Measurements from ENCODE around the gene TRAK2. TPM values are rescaled to one million over a fixed set of nuclear protein-coding genes. Genes with fewer than 3 reads are reported as not detected.

The TRAK2 gene, protein sequence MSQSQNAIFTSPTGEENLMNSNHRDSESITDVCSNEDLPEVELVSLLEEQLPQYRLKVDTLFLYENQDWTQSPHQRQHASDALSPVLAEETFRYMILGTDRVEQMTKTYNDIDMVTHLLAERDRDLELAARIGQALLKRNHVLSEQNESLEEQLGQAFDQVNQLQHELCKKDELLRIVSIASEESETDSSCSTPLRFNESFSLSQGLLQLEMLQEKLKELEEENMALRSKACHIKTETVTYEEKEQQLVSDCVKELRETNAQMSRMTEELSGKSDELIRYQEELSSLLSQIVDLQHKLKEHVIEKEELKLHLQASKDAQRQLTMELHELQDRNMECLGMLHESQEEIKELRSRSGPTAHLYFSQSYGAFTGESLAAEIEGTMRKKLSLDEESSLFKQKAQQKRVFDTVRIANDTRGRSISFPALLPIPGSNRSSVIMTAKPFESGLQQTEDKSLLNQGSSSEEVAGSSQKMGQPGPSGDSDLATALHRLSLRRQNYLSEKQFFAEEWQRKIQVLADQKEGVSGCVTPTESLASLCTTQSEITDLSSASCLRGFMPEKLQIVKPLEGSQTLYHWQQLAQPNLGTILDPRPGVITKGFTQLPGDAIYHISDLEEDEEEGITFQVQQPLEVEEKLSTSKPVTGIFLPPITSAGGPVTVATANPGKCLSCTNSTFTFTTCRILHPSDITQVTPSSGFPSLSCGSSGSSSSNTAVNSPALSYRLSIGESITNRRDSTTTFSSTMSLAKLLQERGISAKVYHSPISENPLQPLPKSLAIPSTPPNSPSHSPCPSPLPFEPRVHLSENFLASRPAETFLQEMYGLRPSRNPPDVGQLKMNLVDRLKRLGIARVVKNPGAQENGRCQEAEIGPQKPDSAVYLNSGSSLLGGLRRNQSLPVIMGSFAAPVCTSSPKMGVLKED
- 97.0 and 98.3 TPM in 2 replicates for total RNA-seq

DNA sequence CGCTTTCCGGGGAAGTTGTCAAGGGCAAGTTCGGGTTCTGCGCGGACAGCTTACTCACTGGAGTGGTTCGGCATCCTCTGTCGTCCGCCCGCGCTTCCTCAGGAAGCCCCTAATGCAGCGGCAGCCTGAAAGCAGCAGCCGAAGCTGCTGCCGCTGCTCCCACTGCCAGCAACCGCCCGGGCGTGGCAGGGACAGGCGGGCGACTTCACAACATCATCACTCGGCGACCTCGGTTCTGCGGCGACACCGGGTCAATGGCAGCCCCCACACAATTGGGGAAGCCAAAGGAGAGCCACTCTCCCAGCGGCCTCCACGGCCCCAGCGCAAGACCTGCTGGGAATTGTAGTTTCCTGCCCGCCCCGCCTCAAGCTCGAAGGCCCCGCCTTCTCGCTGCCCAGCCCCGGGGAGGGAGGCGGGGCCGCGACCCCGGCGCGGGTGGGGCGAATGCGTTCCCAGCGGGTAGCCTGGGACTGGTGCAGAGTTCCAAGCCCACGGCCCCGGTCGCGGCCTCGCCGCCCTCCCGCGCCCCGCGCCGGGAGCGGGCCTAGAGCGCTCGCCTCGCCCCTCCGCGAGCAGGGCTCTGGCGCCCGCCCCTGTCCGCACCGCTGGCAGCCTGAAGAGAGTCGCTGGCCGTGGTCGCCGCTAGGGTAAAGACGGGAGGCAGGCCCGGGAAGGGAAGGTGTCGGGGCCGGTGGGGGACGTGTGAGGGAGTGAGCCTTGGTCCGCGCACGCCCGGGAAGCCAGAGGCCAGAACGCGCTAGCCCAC, at the start of gene TRAK2, which contains the start of gene STRADB:
Gene TRAK2, minus strand, starts transcription at position 167 of the 766 bp plus-strand sequence. CDS start 30,951 bp downstream, outside the sequence.
Gene STRADB, plus strand, starts transcription at position 449 of the 766 bp plus-strand sequence. CDS start 3,101 bp downstream, outside the sequence.

DNA sequence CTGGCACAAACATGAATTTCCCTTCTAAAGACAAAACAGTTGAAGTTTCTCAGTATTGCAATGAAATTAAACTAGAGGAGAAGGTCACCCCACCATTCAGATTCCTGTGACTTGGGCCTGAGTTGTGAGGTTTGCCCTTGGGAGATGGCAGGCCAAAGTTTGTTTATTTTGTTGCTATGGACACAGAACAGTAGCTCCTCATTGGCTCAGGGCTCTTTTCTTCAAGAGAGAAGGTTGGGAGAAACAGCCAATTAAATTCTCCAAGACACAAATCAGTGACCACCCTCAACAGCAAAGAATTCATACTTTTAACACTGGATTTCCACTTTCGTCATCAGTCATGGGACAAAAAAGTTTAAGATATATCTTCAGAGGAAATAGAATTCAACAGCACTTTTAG, 94.0 kb downstream of the TRAK2 start, which contains the start of gene FLACC1:
Gene FLACC1, minus strand, starts transcription at position 125 of the 400 bp plus-strand sequence. CDS start 5,941 bp downstream, outside the sequence.

Small RNA genes lying within 50 kb of the gene (small RNA-seq; reads per million reads assigned to genes)
- gene RF00019: not detected

Other genes with a start within 250 kb of the TRAK2 start
- gene CASP8, start 190.9 kb downstream of the TRAK2 start, total RNA-seq: 28.6 and 29.4 TPM in 2 replicates
- 1.3 and 1.9 TPM in 2 replicates for gene FLACC1, start 94.1 kb downstream of the TRAK2 start, total RNA-seq
- gene STRADB, start 282 bp upstream of the TRAK2 start, total RNA-seq: 33.4 and 40.3 TPM in 2 replicates
- 34.6 and 41.8 TPM in 2 replicates for gene TMEM237, start 192.0 kb upstream of the TRAK2 start, total RNA-seq
- gene MPP4, start 247.2 kb upstream of the TRAK2 start, total RNA-seq: 0.73 and 0.97 TPM in 2 replicates